ENCODE results near the gene TMEM14C. TPM values are rescaled to one million over a fixed set of nuclear protein-coding genes. Genes with fewer than 3 reads are reported as not detected.

The TMEM14C gene
- total RNA-seq, 4 donors from 2014 or later = 87.9 to 136 (median 116) TPM

GRCh38 chr6:10742251-10742650 is 19.4 kb downstream of the TMEM14C start:
- TF ChIP-seq CTCF (IDR thresholded peaks at IDR 0.05) = no peak
- no peak for TF ChIP-seq EP300 (IDR thresholded peaks at IDR 0.05)
- no peak for TF ChIP-seq POLR2A (IDR thresholded peaks at IDR 0.05)
- no peak for DNase-seq (ENCODE audit: low spot score in 2 of 2)
- Histone ChIP-seq H3K27ac (no peak overlapping the region), H3K9me3 (no peaks in the 10 kb centered on the region), H3K4me3 (no peak overlapping the region), H3K36me3 (peaks cover 0 to 34% (median 0%) of the 10 kb centered on the region in 3 donors), H3K4me1 (peaks cover 0 to 7% (median 3%) of the 10 kb centered on the region in 4 donors), H3K27me3 (no peaks in the 10 kb centered on the region)
- WGBS, 2 donors = 87 to 89% methylated on average over 12 of the region's 12 CpGs

GRCh38 chr6:10743515-10743914 is 20.6 kb downstream of the TMEM14C start:
- H3K9me3 ChIP-seq = no peaks in the 10 kb centered on the region
- no peak overlapping the region for H3K27ac ChIP-seq
- H3K36me3 ChIP-seq = peaks cover 0 to 34% (median 0%) of the 10 kb centered on the region in 3 donors
- no peaks in the 10 kb centered on the region for H3K27me3 ChIP-seq
- TF ChIP-seq EP300 (IDR thresholded peaks at IDR 0.05) = no peak
- TF ChIP-seq CTCF (IDR thresholded peaks at IDR 0.05) = no peak
- peaks cover under 1 to 12% (median 8%) of the 10 kb centered on the region in 4 donors for H3K4me1 ChIP-seq
- 85 to 88% methylated on average over 6 of the region's 6 CpGs for WGBS, 2 donors
- no peak overlapping the region for H3K4me3 ChIP-seq
- DNase-seq (ENCODE audit: low spot score in 2 of 2) = no peak

DNA sequence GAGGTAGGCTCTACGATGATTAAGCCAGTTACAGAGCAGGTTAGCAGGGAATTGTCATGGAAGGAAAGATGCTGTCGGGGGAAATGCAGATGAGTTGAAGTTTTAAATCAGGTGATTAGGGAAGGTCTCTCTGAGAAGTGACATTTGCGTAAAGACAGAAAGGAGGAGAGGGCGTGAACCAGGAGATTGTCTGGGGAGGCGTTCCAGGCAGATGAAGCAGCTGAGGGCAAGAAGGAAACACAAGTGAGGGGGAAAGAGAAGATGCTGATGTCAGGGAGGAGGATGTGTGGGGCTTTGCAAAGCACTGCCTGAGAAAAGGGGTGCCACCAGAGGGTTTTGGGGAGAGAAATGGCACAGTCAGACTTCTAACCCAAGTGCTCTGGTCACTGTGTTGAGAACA is 22.2 kb downstream of the TMEM14C start:
- H3K36me3 ChIP-seq = peaks cover 0 to 31% (median 0%) of the 10 kb centered on the region in 3 donors
- H3K4me3 ChIP-seq = no peak overlapping the region
- no peak for DNase-seq (ENCODE audit: low spot score in 2 of 2)
- H3K27ac ChIP-seq = no peak overlapping the region
- 79 to 83% methylated on average over 5 of the region's 5 CpGs for WGBS, 2 donors
- TF ChIP-seq POLR2A (IDR thresholded peaks at IDR 0.05) = no peak
- no peak for TF ChIP-seq EP300 (IDR thresholded peaks at IDR 0.05)
- no peak for TF ChIP-seq CTCF (IDR thresholded peaks at IDR 0.05)
- no peaks in the 10 kb centered on the region for H3K9me3 ChIP-seq
- H3K4me1 ChIP-seq = peaks cover 9 to 28% (median 23%) of the 10 kb centered on the region in 4 donors
- no peaks in the 10 kb centered on the region for H3K27me3 ChIP-seq

- peaks cover 9 to 36% (median 24%) of the 10 kb centered on the region in 4 donors for H3K4me1 ChIP-seq
- H3K27ac ChIP-seq = peak overlapping the region in 3 of 4 donors; percentile 80 to 89 (median 88)
- no peaks in the 10 kb centered on the region for H3K9me3 ChIP-seq
- peaks cover 0 to 42% (median 0%) of the 10 kb centered on the region in 3 donors for H3K36me3 ChIP-seq
- DNase-seq (ENCODE audit: low spot score in 2 of 2) = no peak
- 51 to 57% methylated on average over 9 of the region's 9 CpGs for WGBS, 2 donors
- no peaks in the 10 kb centered on the region for H3K27me3 ChIP-seq
- TF ChIP-seq EP300 (IDR thresholded peaks at IDR 0.05) (no peak), POLR2A (IDR thresholded peaks at IDR 0.05) (no peak), CTCF (IDR thresholded peaks at IDR 0.05) (no peak)
- peak overlapping the region; percentile 64 to 76 (median 74) for H3K4me3 ChIP-seq
These were observed 24.0 kb downstream of the TMEM14C start for GRCh38 chr6:10746915-10747250.

- Histone ChIP-seq H3K27ac (peak within 1 kb of the TSS; percentile 69 to 89 (median 84)), H3K4me3 (peak within 1 kb of the TSS; percentile 64 to 76 (median 74)), H3K9me3 (no peaks in the 10 kb centered on the region), H3K4me1 (peaks cover 9 to 36% (median 24%) of the 10 kb centered on the region in 4 donors), H3K27me3 (no peaks in the 10 kb centered on the region), H3K36me3 (peaks cover 0 to 41% (median 0%) of the 10 kb centered on the region in 3 donors)
- DNase-seq (ENCODE audit: low spot score in 2 of 2) = peak; percentile 99
- WGBS, 2 donors = 2% methylated on average over 31 of the region's 52 CpGs
- peak in 1 of 2 donors; percentile 71 for TF ChIP-seq POLR2A (IDR thresholded peaks at IDR 0.05)
- peak; percentile 87 to 96 for TF ChIP-seq EP300 (IDR thresholded peaks at IDR 0.05)
- peak in 1 of 5 experiments; percentile 41 for TF ChIP-seq CTCF (IDR thresholded peaks at IDR 0.05)
These were observed 24.5 kb downstream of the TMEM14C start, which contains the start of gene TMEM14B for GRCh38 chr6:10747251-10747972. Gene TMEM14B (plus strand): TSS chr6:10747805. CDS start chr6:10749246, 1,441 bp downstream.

All from tibial nerve (tissue), 4 donors.